ENCODE results near the gene AKIRIN1. TPM values are rescaled to one million over a fixed set of nuclear protein-coding genes. Genes with fewer than 3 reads are reported as not detected.
"Not testable (repeated sequence)": the region's sequence is repeated elsewhere in the genome, so short reads cannot be mapped to it uniquely, and the experiment has no call there.

AKIRIN1 gene
- total RNA-seq, 1 experiment from 2014 or later, result 64.5 TPM

- no peak for DNase-seq (ENCODE audit: low spot score)
Measured at GRCh38 chr1:39045231-39045630, 54.2 kb downstream of the AKIRIN1 start.

GRCh38 chr1:39046613-39047210 is 55.6 kb downstream of the AKIRIN1 start:
- DNase-seq (ENCODE audit: low spot score), result no peak

- DNase-seq (ENCODE audit: low spot score), result peak; percentile 84
Measured at GRCh38 chr1:39047374-39048229, 56.5 kb downstream of the AKIRIN1 start.

- no peak for DNase-seq (ENCODE audit: low spot score)
Measured at GRCh38 chr1:39048745-39049370, 57.8 kb downstream of the AKIRIN1 start.

- no peak for DNase-seq (ENCODE audit: low spot score)
Measured at GRCh38 chr1:39050001-39050400, 58.9 kb downstream of the AKIRIN1 start.

- not testable (repeated sequence) for DNase-seq (ENCODE audit: low spot score)
Measured at GRCh38 chr1:39051193-39051850, 60.2 kb downstream of the AKIRIN1 start.

- no peak for DNase-seq (ENCODE audit: low spot score)
Measured at GRCh38 chr1:39051956-39052355, 60.9 kb downstream of the AKIRIN1 start.

GRCh38 chr1:39055213-39055710 is 64.2 kb downstream of the AKIRIN1 start:
- not testable (repeated sequence) for DNase-seq (ENCODE audit: low spot score)

Other genes starting within 250 kb of the AKIRIN1 start
- gene RRAGC, start 131.5 kb upstream of the AKIRIN1 start, total RNA-seq (2014; rRNA removed; shearing (Covaris generic)), result 26.0 and 35.3 TPM in 2 replicates
- 15.2 and 22.3 TPM in 2 replicates for gene MYCBP, start 117.9 kb upstream of the AKIRIN1 start, total RNA-seq (2014; rRNA removed; shearing (Covaris generic))
- gene GJA9, start 109.7 kb upstream of the AKIRIN1 start, total RNA-seq (2014; rRNA removed; shearing (Covaris generic)), result not detected in 2 replicates
- 1.2 and 3.3 TPM in 2 replicates for gene RHBDL2, start 49.4 kb upstream of the AKIRIN1 start, total RNA-seq (2014; rRNA removed; shearing (Covaris generic))
- gene NDUFS5, start 35.1 kb downstream of the AKIRIN1 start, total RNA-seq (2014; rRNA removed; shearing (Covaris generic)), result 692 and 1,210 TPM in 2 replicates
- gene MACF1, start 213.4 kb downstream of the AKIRIN1 start, total RNA-seq (2014; rRNA removed; shearing (Covaris generic)), result 196 and 256 TPM in 2 replicates